HG02798 (cell line): ENCODE results near the gene NPIPA7.
"Not testable (repeated sequence)": the region's sequence is repeated elsewhere in the genome, so short reads cannot be mapped to it uniquely, and the experiment has no call there.

Source experiments
- ATAC-seq: cut with Tn5 transposase; IDR thresholded peaks from one replicate; pipeline ENCODE4 v1.9.1; 2021; ENCODE audit warnings: mild to moderate bottlenecking; ENCODE audit not compliant: unreplicated experiment, poor library complexity

Gene NPIPA7

DNA sequence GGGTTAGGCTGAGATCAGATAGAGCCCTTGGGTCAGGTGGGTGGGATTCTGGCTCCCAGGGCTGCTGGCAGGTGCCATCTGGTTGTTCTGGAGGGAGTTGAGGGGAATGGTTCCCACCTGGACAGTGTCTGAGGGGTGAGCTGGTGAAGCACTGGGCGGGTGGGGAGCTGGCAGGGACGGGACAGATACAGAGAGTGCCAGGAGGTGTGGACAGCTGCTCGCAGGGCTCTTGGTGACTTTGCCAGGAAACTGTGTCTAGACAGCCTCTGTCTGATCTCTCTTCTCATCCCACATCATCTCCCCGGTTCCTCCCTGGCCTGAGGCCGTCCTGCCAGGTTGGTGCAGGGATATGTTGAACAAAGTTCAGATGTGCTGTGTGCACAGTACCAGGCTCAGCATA lies 38.1 kb downstream of the NPIPA7 start:
- ATAC-seq = not testable (repeated sequence)

DNA sequence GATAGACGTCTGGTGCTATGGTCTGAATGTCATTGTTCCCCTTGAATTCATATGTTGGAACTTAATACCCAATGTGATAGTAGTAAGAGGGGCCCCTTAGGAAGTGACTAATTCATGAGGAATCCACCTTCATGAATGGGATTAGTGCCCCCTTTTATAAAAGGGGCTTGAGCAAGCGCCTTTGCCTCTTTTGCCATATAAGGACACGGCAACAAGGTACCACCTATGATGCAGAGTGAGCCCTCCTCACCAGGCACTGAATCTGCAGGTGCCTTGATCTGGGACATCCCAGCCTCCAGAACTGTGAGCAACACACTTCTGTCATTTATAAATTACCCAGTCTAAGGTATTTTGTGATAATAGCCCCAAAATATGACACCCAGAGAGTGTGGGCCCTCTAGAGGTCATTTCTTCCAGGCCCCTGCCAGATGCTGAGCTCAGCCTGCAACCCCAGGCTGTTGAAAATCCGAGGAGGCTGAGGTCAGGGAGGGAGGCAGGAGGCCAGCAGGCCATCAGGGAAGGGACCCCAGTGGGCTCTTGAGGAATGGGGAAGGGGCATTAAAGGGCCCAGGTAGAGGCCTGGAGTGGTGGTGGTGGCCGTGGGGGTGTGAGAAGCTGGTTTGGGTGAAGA lies 39.1 kb downstream of the NPIPA7 start:
- not testable (repeated sequence) for ATAC-seq

DNA sequence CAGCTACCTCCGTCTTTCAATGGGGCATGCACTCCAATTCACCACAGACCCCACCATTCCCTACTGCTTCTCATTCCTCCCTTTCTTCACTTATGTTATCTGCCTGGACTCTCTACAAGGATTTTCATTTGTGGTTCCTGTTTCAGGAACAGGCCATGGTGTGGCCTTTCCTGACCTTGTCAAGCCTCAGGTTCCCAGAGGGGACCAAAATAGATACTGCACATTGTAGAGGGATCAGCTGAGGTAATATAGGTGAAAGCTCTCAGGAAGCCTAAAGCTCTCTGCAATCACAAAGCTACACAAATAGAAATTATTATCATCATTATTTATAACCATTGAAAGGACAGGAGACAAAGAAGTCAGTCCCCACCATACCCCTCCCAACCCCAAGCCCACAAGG lies 41.6 kb downstream of the NPIPA7 start:
- not testable (repeated sequence) for ATAC-seq

DNA sequence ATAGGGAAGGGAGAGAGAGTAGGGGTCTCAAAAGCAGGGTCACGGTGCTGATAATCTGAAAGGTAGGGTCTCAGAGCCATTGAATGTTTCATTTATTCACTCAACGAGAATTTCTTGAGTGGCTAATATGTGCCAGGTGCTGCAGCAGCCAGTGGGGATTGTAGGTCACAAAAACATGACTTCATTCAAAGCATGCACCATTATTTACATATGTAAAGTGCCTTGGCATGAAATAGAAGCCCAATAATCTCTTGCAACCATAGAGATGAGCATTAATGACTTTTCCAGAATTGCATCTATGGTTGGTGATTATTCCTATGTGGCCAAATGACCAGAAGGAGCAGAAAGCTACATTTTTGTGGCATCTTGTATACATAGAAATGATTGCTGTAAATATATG lies 46.2 kb downstream of the NPIPA7 start:
- not testable (repeated sequence) for ATAC-seq

DNA sequence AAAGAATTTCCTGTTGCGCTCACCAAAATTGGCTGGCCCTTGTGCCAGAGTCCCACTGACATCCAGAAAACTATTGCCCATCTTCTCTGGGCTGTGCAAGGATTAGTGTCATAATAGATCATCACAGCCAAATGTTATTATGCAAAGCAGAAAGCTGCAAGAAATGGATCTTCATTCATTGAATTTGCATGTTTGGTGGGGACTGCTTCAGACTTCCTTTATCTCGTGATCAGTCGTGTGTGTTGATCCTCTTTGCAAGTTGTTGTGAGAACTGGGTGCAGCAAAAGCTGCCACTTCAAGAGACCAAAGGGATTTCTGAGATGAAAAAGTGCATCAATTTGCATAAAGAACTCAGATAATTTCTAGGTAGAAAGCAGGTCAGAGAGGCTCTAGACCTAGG lies 52.2 kb downstream of the NPIPA7 start:
- ATAC-seq = not testable (repeated sequence)

DNA sequence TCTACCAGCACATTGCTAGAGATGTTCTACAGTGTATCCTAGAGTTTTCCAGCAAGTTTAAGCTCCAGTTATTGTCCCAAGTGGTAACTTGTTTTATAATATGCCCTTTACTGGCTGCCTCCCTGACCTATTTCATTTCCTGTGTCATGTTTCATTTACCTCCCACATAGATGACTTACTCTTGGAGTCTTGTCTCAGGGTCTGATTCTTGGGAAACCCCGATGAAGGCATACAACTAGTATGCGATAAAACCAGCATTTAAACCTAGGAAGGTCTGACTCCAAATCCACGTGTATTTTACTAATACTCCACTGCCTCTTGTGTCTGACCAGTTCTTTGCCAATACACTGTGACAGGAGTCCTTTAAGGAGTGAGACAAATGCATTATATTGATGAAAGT lies 55.8 kb downstream of the NPIPA7 start:
- ATAC-seq = not testable (repeated sequence)

DNA sequence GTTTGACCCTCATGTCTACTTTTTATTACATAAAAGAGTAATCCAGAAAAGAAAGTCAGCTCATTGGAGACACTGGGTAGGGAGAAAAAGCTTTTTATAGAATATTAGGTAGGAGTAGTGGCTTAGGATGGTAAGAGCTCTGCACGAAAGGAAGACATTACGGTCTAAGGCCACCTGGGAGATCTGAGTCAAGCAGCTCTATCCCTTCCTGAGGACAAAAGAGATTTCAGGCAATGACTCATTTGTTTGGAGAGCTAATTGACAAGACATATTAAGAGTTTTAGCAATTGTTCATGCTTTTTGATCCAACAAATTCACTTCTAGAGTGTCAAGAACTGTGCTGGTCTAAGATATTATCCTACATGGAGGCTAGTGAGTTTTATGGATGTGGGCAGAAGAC lies 62.5 kb downstream of the NPIPA7 start:
- ATAC-seq = not testable (repeated sequence)
